HFF-Myc (cell line): Measurements from ENCODE around the gene KCNQ2.

ENCODE experiments used
- DNase-seq: peaks from one replicate; pipeline ENCODE4 v3.0.0-alpha.2; 2011; ENCODE audit warnings: low read depth; ENCODE audit errors: extremely low read depth
- H3K4me3 ChIP-seq: replicated peaks from 2 replicates; pipeline ENCODE4 v1.5.1; 2011; ENCODE audit warnings: low read depth, mild to moderate bottlenecking, control low read depth, low read length
- CTCF ChIP-seq: IDR thresholded peaks from 2 replicates; pipeline ENCODE4 v1.5.1; 2012; ENCODE audit warnings: mild to moderate bottlenecking, low read depth, low read length, control low read depth; ENCODE audit errors: missing control alignments

Gene KCNQ2

DNA sequence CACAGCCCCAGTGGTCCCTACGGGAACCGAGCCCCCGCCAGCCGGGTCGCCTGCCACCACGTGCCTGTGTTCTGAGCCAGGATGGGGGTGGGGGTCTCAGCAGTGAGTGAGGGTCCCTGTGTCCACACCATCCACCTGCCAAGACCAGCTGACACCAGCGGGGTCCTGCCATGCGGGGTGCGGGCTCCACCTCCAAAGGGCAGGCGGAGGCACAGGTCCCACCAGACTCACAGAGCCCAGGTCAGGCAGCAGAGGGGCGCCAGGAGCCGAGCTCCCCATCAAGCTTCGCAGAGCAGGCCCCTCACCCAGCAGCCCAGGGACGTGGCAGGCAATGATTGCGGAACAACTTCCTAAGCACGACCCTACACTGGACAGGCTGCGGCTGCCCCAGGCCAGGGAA is 50.5 kb downstream of the KCNQ2 start:
- no peak for DNase-seq
- TF ChIP-seq CTCF, result no peak
- H3K4me3 ChIP-seq, result no peak overlapping the region

DNA sequence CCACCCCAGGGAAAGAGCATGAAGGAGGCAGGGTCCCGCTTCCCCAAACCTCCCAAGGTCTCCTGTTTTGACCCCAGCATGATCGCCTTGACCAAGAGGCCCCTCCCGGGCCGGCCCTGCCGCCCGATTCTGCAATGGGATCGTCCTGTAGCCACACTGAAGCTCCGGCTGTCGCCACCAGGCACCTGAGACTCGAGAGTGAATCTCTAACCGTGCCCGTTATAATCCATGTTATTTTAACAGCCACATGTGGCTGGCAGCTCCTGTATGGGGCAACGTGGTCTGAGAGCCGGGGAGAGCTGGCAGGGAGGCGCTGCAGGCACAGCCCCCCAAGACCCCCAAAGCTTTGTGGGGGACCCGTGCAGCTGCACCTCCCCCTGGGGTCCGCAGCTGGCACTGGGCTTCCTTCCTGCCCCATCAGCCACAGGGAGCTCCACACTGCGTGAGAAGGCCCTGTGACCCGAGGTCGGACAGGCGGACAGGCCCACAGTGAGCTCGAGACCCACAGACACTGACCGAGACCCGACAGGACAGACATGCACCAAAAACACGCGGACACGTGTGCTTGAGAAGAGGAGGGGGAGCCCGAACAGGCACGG is 51.3 kb downstream of the KCNQ2 start:
- DNase-seq, result no peak

DNA sequence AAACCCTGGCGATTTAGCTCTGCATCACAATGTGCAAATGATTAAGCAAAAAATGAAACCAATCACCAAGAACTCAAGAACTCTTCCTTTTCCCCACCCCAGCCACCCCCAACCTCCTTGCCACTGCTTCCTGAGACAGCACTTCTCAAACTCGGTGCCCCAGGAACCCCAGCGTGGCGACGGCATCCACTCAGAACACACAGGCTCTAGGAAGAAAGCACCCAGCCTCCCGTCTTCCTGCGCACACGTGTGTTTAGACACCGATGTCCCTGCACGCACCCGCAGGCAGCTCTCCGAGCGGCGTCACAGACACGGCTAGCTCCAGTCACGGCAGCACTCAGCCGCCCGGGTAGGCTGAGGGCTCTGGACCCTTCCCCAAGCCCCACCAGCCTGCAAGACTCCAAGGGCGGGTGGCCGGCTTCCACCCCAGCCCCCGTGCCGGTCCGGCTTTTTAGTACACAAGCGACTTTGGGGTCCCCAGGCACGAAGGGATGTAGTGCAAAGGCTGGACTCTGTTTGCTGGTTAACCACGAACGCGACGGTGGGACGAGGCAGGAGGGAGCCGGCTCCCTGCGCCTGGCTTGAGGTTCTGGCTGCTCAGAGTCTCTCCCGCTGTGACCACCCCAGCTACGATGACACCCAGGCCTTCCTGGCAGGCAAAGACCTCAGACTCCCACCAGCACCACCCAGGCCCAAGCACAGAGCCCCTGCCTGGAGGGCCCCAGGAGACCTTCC is 51.9 kb downstream of the KCNQ2 start:
- H3K4me3 ChIP-seq, result no peak overlapping the region
- no peak for TF ChIP-seq CTCF
- DNase-seq, result no peak

More for the DNA sequence above, 51.3 kb downstream of the KCNQ2 start:
- TF ChIP-seq CTCF, result no peak
- no peak overlapping the region for H3K4me3 ChIP-seq

DNA sequence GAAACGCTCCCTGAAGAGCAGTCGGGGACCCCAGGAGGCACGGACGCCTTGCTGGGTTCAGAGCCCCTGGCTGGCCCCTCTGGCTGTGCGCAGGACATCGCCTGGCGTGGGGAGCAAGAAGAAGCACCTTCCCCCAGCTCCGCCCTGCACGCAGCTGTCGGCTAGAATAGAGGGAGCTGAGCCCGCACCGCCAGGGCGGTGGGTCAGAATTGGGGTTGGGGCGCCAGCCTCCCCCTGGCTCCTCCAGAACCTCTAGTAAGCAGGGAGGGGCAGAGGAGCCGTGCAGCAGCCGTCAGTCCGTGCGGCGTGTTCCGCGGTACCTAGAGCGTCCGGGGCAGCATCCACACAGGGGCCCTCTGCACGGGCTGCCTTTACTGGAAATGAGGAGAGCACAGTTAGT is 53.2 kb downstream of the KCNQ2 start:
- TF ChIP-seq CTCF, result no peak
- H3K4me3 ChIP-seq, result no peak overlapping the region
- no peak for DNase-seq

GRCh38 chr20:63418617-63419016 is 53.8 kb downstream of the KCNQ2 start:
- DNase-seq, result no peak
- H3K4me3 ChIP-seq, result no peak overlapping the region
- TF ChIP-seq CTCF, result no peak

GRCh38 chr20:63417738-63418120 is 54.7 kb downstream of the KCNQ2 start:
- DNase-seq, result no peak
- no peak for TF ChIP-seq CTCF
- no peak overlapping the region for H3K4me3 ChIP-seq

GRCh38 chr20:63417097-63417737 is 55.2 kb downstream of the KCNQ2 start:
- DNase-seq, result no peak
- TF ChIP-seq CTCF, result no peak
- H3K4me3 ChIP-seq, result no peak overlapping the region
